HEK293 (cell line): ENCODE data around the gene SLC39A11.

ENCODE experiments used
- CTCF ChIP-seq: fragments of 450-650 bp; formaldehyde crosslinking; IDR thresholded peaks from 2 replicates; pipeline ENCODE4 v1.5.1; 2016; ENCODE audit warnings: missing biosample characterization, missing genetic modification characterization
- KLF16 ChIP-seq: fragments of 450-650 bp; formaldehyde crosslinking; IDR thresholded peaks from 2 replicates; pipeline ENCODE4 v1.5.1; 2017; ENCODE audit warnings: missing biosample characterization, missing genetic modification characterization
- SALL2 ChIP-seq: fragments of 450-650 bp; formaldehyde crosslinking; IDR thresholded peaks from 2 replicates; pipeline ENCODE4 v1.5.0; 2017; ENCODE audit warnings: missing biosample characterization, mild to moderate bottlenecking, missing genetic modification characterization, borderline replicate concordance
- ZNF19 ChIP-seq: fragments of 450-650 bp; formaldehyde crosslinking; IDR thresholded peaks from 2 replicates; pipeline ENCODE4; 2016; ENCODE audit warnings: missing biosample characterization, missing genetic modification characterization, low read depth
- ZNF274 ChIP-seq, 2 experiments: fragments of 200-500 bp in 1 of 2; fragments of 450-650 bp in 1 of 2; sonication (Bioruptor generic) in 1 of 2; formaldehyde crosslinking in 1 of 2; IDR thresholded peaks; 2 replicates each; pipeline versions ENCODE4 v1.5.1 to v1.6.1; 2014 to 2016; ENCODE audit warnings: borderline replicate concordance in 1 of 2, inconsistent platforms in 1 of 2, low read length in 1 of 2, missing biosample characterization in 1 of 2, missing genetic modification characterization in 1 of 2
- ZNF350 ChIP-seq: fragments of 450-650 bp; formaldehyde crosslinking; IDR thresholded peaks from 2 replicates; pipeline ENCODE4 v1.5.0; 2017; ENCODE audit warnings: missing biosample characterization, mild to moderate bottlenecking, missing genetic modification characterization
- ZNF513 ChIP-seq: fragments of 450-650 bp; IDR thresholded peaks from 2 replicates; pipeline ENCODE4 v1.5.1; 2018; ENCODE audit warnings: missing biosample characterization, missing genetic modification characterization
- ZNF610 ChIP-seq: fragments of 450-650 bp; formaldehyde crosslinking; IDR thresholded peaks from 2 replicates; pipeline ENCODE4 v1.5.1; 2016; ENCODE audit warnings: missing biosample characterization, missing genetic modification characterization, borderline replicate concordance
- ZNF704 ChIP-seq: fragments of 450-650 bp; formaldehyde crosslinking; IDR thresholded peaks from 2 replicates; pipeline ENCODE4 v1.5.1; 2016; ENCODE audit warnings: missing biosample characterization, missing genetic modification characterization
- ZNF776 ChIP-seq: fragments of 450-650 bp; formaldehyde crosslinking; IDR thresholded peaks from 2 replicates; pipeline ENCODE4 v1.5.0; 2017; ENCODE audit warnings: missing biosample characterization, missing genetic modification characterization, borderline replicate concordance

GRCh38 chr17:72833128-72833765 is 259.2 kb downstream of the SLC39A11 start:
- TF ChIP-seq CTCF (tag by site-specific recombination) (no peak), ZNF776 (tag by site-specific recombination) (no peak), ZNF513 (no peak), ZNF274 (IDR thresholded peaks at IDR 0.05; ENCODE audit: low read length) (no peak), ZNF274 (tag by site-specific recombination; IDR thresholded peaks at IDR 0.05; ENCODE audit: borderline replicate concordance) (no peak), ZNF350 (tag by site-specific recombination) (no peak), SALL2 (tag by site-specific recombination) (no peak), ZNF610 (tag by site-specific recombination) (no peak), KLF16 (no peak), ZNF19 (tag by site-specific recombination) (no peak), ZNF704 (tag by site-specific recombination) (no peak)
